Stimulated activated CD8-positive, alpha-beta memory T cell treated with anti-CD3 and anti-CD28 coated beads, Interleukin-4, amount 100 ng/mL, for 1 hour (primary cell): ENCODE data around the gene CXCL14.
"Not testable (repeated sequence)": the region's sequence is repeated elsewhere in the genome, so short reads cannot be mapped to it uniquely, and the experiment has no call there.

ENCODE experiments used
- DNase-seq, 2 donors: peaks; one replicate each; pipeline ENCODE4 v3.0.0-alpha.2; 2020; ENCODE audit warnings: low read depth in 2 of 2, low spot score in 1 of 2

Gene CXCL14

DNA sequence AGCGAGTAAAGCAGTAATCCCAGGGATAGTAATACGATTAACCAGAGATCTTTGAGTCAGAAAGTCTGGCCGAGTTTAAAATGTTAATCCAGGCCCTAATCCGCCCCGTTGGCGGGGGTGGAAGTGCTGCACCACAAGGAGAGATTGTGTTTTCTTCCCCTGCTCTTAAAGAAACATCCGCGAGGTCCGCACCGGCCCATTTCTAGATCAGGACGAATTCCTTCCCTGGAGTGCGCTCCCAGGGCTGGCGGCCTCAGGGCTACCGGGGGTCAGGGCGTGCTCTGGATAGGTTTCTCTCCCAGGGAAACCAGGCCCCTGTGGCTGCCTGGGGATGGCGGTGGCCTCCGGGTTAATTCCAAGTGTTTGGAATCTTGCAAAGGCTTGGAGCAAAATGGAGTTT is 33.7 kb downstream of the CXCL14 start:
- DNase-seq = no peak

DNA sequence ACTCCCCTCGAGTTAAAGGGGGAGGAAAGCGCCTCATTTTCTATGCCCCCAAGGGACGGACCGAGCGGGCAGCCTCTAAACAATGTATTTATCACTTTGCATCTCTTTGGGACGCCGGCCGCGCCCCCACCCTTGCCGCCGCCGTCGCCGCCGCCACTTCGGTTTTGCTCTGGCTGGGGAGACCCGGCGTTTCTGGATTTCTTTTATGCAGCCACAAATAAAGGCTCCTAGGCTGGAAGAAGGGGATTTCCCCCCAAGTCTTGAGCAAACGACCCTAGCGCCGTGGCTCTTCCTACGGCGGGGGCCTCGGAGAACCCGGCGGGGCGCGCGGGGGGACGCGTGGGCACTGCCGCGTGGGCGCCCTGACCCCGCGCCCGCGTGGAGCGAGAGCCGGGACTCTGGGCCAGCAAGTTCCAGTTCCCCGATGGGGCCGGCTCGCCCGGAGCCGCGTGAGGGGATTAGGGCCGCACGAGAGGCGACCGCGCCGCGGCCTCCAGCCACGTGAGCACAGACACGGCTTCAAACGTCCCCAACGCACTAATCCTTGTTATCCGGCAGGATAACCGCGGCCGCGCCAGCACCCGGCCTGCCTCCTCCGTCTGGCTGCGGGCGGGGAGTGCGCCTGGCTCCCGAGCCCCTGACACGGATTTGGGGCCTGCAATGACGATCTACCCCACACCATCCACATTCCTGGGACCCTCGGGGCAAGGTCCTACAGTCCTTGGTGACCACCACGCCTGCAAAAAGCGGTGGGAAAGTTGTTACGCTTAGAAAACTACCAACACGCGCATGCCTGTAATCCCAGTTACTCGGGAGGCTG is 35.1 kb downstream of the CXCL14 start:
- no peak for DNase-seq

DNA sequence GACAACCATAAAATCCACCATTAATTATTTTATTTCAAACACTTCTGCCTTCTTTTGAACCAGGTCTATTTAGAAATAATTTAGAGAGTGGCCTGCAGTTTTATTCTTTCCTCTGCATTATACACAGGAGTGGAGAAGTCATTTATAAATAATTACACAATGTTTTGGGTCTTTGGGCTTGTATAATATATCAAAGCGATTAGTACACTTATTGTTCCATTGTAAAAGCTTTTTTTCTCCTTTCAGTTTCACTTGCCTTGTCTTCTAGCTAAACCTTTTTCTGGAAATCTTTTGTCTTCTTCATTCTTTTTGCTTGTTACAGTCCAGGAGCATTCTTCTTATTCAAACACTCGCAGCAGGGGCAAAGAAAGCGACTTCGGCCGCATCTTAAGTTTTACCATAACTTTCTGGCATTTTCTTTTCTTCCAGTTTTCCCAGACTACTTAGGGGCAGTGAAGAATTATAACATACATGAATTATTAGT is 35.7 kb downstream of the CXCL14 start:
- DNase-seq = no peak

DNA sequence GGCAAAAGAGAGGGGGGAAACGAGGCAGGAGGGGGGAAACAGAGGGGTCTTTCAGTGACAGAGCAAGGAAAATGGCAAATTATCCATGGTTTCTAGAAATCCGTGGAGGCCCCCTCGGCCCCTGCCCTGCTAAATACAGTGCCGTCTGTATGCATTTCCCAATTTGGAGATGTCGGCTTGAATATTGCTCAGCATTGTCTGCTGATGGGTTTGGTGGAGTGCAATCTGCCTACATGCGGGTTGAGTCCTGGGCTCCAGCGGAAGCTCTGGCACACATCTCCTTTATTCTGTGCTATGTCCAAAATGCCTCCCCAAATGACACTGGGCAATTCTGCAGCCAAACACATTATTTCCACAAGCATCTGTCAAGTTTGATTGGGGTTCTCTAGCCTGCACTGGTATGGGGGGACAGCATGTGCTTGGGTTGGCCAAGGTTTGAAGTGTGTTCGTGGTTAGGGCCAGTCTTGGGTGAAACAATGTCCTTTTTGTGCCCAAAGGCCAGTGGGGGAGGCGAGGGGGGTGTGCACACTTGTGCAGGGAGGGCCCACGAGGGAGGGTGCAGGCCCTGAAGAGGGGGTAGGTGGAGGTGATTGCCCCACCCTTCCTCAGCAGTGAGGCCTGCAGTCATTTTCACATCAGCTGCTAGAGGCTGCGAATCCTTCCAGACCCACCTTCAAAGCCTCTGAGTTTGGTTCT is 36.8 kb downstream of the CXCL14 start:
- no peak for DNase-seq

DNA sequence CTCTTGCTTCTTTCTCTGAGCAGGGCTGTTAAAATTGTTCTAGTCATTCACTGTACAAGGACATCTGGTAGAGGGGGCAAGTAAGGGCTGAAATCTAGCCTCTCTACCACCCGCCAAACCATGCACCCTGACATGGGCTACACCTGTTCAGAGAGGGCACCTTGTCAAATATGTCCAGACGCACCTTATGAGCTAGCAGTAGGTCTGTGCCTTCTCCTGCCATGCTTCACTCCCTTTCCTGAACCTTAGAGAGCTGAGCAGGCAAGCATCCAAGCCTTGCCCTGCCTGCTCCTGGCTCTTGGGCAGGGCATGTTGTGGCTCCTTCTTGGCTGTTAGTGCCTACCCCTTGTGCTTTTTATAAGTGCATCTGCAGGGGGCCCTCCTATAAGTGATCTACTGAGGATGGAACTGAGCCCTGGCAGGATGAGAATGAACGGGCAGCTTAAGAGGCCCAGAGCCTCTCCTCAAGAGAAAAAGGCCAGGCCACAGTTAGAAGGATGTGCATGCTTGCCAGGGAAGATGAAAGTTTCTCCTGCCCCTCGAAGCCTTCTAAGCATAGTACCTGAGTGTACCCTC is 39.3 kb downstream of the CXCL14 start:
- no peak for DNase-seq

DNA sequence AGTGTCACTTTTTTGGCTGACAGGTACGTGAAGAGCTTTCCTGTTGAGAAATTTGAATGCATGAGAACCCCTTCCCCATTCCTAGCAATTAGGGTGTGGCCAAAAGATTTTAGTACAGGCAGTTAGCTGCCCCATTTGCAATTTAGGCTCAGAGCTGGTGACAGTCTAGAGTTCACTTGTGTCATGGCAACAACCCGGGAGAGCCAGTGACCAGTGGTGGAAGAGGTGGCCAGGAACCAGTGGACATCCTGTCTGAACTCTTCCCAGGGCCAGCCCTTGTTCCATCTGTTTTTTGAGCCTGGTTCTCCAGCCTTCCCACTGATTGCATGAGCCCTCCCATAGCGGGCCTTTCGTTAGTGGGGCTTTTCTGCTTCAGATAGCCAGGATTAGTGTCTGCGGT is 40.5 kb downstream of the CXCL14 start:
- DNase-seq = no peak

DNA sequence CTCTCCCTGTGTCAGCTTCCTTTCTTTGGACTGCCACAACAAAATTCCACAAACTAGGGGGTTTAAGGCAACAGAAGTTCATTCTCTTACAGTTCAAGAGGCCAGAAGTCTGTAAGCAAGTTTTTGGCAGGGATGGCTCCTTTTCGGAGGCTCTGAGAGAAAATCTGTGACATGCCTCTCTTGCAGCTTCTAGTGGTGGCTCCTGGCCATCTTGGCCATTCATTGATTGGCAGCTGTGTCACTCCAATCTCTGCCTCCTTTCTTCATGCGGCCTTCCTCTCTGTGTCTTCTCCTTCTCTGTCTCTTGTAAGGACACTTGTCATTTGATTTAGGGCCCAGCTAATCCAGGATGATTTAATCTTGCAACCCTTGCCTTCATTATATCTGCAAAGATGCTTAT is 41.0 kb downstream of the CXCL14 start:
- no peak for DNase-seq

DNA sequence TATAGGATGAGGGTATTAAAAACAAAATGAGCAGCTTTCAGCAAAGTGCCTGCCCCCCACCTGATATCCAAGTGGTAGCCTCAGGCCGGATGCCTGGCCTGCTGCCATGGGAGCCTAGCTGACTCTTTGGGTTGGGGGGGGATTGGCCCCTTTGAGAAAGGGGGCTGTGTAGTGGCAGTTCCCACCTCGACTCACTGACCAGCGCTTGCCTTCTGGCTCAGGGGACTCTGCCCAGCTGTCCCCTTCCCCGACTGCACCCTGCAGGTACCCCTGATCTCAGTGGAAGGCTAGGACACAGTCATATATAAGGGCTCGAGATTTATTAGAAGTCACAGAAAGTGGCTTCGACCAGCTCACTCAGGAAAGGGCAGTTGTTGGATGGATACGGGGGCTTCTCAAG is 41.5 kb downstream of the CXCL14 start:
- no peak for DNase-seq

DNA sequence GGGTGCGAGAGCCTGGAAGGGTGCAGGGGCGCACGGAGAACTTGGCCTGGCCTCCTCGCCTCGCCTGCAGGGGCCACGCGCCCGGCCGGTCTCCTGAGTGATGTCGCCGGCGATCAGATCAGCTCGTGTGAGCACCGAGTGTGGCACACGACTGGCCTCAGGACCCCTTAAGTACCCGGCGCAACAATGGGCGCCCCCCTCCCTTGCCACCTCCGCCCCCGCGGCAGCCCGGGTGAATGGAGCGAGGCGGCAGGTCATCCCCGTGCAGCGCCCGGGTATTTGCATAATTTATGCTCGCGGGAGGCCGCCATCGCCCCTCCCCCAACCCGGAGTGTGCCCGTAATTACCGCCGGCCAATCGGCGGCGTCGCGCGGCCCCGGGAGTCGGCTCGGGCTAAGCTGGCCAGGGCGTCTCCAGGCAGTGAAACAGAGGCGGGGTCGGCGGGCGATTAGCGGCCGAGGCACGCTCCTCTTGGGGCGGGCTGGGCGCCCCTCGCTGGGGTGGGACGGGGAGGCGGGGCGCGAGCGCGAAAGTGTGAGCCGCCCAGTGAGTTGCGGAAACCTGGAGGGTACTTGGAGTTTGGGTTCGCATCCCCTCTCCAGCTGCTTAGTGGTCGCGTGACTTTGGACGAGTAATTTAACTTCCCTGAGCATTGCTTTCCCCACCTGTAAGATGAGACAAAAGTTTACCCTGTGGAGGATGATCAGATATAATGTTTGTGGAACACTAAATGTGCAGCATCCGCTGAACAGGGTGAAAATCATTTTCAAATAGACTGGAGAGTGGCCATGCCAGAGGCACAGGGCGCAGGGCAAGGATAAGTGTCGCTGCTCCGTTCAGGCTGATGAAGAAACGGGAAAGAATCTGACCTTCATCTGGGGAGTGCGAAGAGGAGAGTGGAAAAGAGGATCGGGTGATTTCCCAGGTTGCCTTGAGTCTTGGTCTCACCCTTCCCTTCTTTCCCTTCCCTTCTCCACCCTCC is 42.7 kb downstream of the CXCL14 start, which contains the start of gene NEUROG1:
NEUROG1 (minus strand) TSS at position 145 of the 982 bp plus-strand sequence. CDS start 274 bp downstream, outside the sequence.
- no peak for DNase-seq

DNA sequence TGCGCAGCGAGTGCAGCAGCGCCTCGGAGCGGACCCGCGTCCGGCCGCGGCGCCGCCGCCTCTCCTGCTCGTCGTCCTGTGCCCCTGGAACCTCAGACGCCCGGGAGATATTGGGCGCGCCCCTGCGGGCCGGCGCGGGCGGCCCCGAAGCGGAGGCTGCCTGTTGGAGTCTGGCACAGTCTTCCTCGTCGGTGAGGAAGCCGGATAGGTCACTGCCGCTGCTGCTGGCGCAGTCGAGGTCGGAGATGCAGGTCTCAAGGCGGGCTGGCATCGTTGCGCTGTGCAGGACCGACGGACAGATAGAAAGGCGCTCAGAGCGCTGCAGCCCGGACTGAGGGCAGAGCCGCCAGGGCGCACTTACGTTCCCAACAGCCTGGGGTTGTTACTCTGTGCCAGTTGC is 43.4 kb downstream of the CXCL14 start:
- DNase-seq = no peak

DNA sequence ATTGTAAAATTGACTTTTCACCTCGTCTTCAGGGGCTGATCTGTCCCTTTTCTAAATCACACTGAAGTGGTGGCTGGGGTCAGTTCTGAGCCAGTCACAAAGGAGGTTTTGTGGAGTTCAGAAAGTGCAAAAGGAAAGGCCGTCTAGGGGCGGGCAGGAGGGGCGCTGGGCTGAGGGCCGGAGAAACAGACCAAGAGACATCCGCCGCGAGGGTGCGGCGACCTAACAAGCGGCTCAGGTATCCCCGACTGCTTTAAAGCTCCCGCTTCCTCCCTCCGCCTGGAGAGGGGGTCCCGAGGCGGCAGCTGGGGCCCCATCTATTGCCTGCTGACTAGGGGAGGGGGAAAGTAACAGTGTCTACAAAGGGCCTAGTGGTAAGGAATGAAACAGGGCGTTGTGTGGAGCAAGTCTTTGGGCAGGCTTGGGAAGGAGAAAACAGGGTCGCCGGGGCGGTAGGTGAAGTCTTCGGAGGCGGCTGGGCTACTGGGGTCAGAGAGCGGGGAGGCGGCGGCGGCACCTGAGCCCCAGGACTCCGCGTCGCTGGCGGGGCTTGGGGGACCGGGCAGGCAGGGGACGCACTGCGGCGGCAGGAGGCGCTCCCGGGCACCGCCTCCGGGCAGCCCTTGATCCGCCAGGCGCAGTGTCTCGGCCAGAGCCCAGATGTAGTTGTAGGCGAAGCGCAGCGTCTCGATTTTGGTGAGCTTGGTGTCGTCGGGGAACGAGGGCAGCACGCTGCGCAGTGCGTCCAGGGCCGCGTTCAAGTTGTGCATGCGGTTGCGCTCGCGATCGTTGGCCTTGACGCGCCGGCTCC is 44.0 kb downstream of the CXCL14 start:
- no peak for DNase-seq

DNA sequence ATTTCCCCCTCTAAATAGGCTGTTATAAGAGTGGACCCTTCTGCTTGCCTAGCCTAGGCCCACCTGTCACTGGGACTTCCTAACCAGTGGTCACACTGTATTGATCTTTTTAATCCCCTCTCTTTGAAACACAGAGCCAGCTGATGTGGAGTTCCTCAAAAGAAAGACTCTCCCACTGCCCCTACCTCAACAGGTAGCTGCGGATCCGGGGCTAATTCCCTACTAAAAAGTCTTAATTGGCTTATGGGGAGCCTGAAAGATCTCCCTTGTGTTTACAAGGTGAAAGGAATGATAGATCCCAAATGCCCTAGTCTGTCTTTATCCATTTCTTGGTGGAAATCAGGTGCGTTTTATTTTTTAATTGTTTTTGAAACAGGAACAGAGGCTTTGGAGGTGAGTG is 45.0 kb downstream of the CXCL14 start:
- no peak for DNase-seq

DNA sequence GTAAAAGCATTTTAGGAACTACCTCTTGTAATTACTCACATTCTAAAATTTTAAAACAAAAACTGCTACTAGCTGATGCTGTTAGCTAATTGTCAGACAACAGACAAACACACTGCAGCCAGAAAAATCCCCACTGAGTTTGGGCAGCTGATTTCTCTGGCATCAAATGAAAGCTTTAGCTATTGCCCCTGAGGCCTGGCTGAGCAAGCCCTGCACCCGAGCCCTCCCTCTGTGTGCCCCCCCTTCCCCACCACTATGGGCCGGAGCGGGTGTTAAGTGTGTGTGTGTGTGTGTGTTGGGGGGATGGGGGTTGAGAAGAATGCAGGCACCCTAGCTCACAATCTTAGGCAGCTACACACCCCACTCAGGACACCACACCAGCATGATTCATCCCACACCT is 45.5 kb downstream of the CXCL14 start:
- no peak for DNase-seq

DNA sequence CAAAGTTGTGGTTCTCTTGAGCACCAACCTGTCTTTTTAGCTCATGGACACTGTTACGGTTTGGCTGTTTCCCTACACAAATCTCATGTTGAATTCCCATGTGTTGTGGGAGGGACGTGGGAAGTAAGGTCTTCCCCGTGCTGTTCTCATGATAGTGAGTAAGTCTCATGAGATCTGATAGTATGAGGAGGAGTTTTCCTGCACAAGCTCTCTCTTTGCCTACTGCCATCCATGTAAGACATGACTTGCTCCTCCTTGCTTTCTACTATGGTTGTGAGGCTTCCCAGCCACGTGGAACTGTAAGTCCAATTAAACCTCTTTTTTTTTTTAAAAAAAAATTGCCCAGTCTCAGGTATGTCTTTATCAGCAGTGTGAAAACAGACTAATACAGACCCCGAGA is 49.2 kb downstream of the CXCL14 start:
- DNase-seq = not testable (repeated sequence)

DNA sequence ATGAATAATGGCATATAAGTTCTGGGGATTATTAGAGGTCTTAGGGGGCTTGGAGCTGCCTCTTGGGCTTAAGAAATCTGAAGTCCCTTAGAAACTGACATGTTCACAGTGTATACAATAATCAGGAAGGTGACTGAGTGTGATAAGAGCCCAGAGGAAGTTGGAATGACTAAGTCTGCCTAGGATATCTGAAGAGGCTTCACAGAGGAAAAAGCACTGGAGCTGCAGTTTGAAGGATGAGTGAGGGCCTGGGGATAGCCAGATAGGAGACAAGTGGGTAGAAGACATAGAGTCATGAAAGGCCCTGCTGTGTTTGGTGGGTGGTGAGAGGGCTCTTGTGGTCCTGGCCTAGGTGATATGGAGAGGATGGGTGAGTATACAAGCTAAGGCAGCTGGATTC is 51.9 kb downstream of the CXCL14 start:
- DNase-seq = no peak

DNA sequence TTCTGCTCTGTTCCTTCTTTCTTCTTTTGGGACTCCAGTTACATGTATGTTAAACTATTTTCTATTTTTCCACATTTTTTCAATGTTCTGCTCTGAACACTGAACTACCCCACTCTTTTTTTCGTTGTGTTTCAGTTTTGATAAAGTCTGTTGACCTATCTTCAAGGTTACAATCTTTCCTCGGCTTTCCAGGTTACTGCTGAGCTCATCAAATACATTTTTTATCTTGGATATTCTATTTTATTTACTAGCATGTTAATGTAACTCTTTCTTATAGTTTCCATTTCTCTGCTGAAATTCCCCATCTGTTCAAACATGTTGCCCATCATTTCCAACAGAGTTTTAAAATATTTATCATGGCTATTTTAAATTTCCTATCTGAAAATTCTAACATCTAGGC is 56.8 kb downstream of the CXCL14 start:
- no peak for DNase-seq
